OCI-LY7 (cell line): Measurements from ENCODE around the gene C10orf53. TPM values are rescaled to one million over a fixed set of nuclear protein-coding genes. Genes with fewer than 3 reads are reported as not detected.
"Not testable (repeated sequence)": the region's sequence is repeated elsewhere in the genome, so short reads cannot be mapped to it uniquely, and the experiment has no call there.

Source experiments
- BruUV-seq: library from RNA; stranded (reverse); fragments of 400-500 nt; replicated peaks from 2 replicates; lab custom pipeline; 2021; lab: Mats Ljungman, UMichigan
- CTCF ChIA-PET: fragments of 300-600 bp; sonication (Branson Sonifier 250); formaldehyde crosslinking; loops from one replicate; lab custom pipeline; 2022; ENCODE audit warnings: antibody characterized with exemption; ENCODE audit not compliant: unreplicated experiment; lab: Charles Lee
- POLR2A ChIA-PET: fragments of 300-600 bp; sonication (Branson Sonifier 250); formaldehyde crosslinking; loops from one replicate; lab custom pipeline; 2022; ENCODE audit warnings: antibody characterized with exemption; lab: Charles Lee
- DNase-seq: peaks from one replicate; pipeline ENCODE4 v3.0.0-alpha.2; 2015; ENCODE audit warnings: low spot score
- H2AFZ ChIP-seq: fragments of 200-600 bp; sonication (generic), shearing (Covaris generic); 2 replicates; pipeline ENCODE4 v1.6.1; 2014; ENCODE audit warnings: mild to moderate bottlenecking, antibody characterized with exemption, low read length, moderate library complexity
- H3K27ac ChIP-seq: fragments of 200-600 bp; sonication (generic); 2 replicates; pipeline ENCODE4 v1.5.1; 2014; ENCODE audit warnings: mixed run types, low read depth, mild to moderate bottlenecking, moderate library complexity, low read length, inconsistent platforms; ENCODE audit not compliant: poor library complexity, severe bottlenecking
- H3K36me3 ChIP-seq: fragments of 200-600 bp; sonication (generic); 2 replicates; pipeline ENCODE4 v1.6.1; 2014; ENCODE audit warnings: mild to moderate bottlenecking, antibody characterized with exemption, low read length, moderate library complexity, mixed read lengths; ENCODE audit not compliant: insufficient read depth
- H3K4me1 ChIP-seq: fragments of 200-600 bp; sonication (generic); 2 replicates; pipeline ENCODE4 v1.5.1; 2014; ENCODE audit warnings: mild to moderate bottlenecking, low read length; ENCODE audit not compliant: insufficient read depth, poor library complexity, severe bottlenecking
- H3K4me2 ChIP-seq: fragments of 200-600 bp; sonication (generic); 2 replicates; pipeline ENCODE4 v1.6.1; 2014; ENCODE audit warnings: mild to moderate bottlenecking, low read length
- H3K4me3 ChIP-seq: fragments of 200-600 bp; sonication (generic); 2 replicates; pipeline ENCODE4 v1.5.1; 2014; ENCODE audit warnings: mild to moderate bottlenecking, low read depth, low read length; ENCODE audit not compliant: poor library complexity, severe bottlenecking
- H3K79me2 ChIP-seq: fragments of 200-600 bp; sonication (generic); 2 replicates; pipeline ENCODE4 v1.6.1; 2016; ENCODE audit warnings: low read depth, mild to moderate bottlenecking, low read length, moderate library complexity, mixed read lengths; ENCODE audit not compliant: insufficient read depth
- H3K9me2 ChIP-seq: fragments of 200-600 bp; sonication (generic); 2 replicates; pipeline ENCODE4 v1.6.1; 2016; ENCODE audit warnings: mild to moderate bottlenecking, low read length, mixed read lengths; ENCODE audit not compliant: insufficient read depth
- H3K9me3 ChIP-seq: fragments of 200-600 bp; sonication (generic); 2 replicates; pipeline ENCODE4 v1.6.1; 2014; ENCODE audit warnings: mild to moderate bottlenecking, mixed run types, low read length, mixed read lengths
- H4K20me1 ChIP-seq: fragments of 200-600 bp; sonication (generic); 2 replicates; pipeline ENCODE4 v1.6.1; 2014; ENCODE audit warnings: mild to moderate bottlenecking, antibody characterized with exemption, low read length, moderate library complexity, mixed read lengths; ENCODE audit not compliant: insufficient read depth
- EZH2phosphoT487 ChIP-seq: fragments of 200-600 bp; sonication (generic); IDR thresholded peaks from 2 replicates; pipeline ENCODE4 v1.6.1; 2018; ENCODE audit warnings: low read depth, borderline replicate concordance, mild to moderate bottlenecking, mixed run types, antibody characterized with exemption, low read length, moderate library complexity, mixed read lengths
- intact Hi-C: fragments of 100-400 bp; cut with micrococcal nuclease; formaldehyde crosslinking; loops from one replicate; pipeline ENCODE4 v1.10.0; 2022; ENCODE audit not compliant: unreplicated experiment
- total RNA-seq, 2 experiments: library from RNA; depleted of rRNA in 1 of 2; stranded (reverse); fragments of >200 nt in 1 of 2; shearing (Covaris generic) in 1 of 2; gene quantifications; 2 replicates each; pipeline ENCODE4 v1.2.3, GENCODE V29; 2014 to 2022
- TF ChIP-seq, protein P1 (sequence below): fragments of 200-600 bp; sonication (generic); conservative IDR thresholded peaks from 2 replicates; pipeline ENCODE4 v1.5.1; 2014; ENCODE audit warnings: mild to moderate bottlenecking, antibody characterized with exemption, low read length, moderate library complexity, mixed read lengths

C10orf53 gene
- total RNA-seq, 2 experiments from 2014 or later = not detected

DNA sequence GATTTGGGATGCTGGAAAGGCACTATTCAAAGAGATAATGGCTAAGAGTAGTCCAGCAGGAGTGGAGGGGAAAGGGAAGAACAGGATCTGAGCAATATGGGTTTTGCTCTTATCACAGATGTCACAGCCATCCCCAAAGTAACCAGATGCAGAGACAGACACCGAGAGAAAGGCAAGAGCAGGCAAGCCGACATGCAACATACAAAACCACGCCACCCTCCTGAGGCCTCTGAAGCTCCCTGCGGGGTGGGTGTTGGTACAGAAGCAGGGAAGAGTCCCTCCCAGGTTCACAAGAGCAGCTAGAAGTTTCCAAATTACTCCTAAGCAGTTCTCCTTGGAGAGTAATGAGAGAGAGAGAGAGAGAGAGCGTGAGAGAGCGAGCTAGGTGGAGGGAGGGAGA is 10.8 kb upstream of the C10orf53 start:
- TF ChIP-seq EZH2phosphoT487 = no peak
- TF ChIP-seq, protein P1, sequence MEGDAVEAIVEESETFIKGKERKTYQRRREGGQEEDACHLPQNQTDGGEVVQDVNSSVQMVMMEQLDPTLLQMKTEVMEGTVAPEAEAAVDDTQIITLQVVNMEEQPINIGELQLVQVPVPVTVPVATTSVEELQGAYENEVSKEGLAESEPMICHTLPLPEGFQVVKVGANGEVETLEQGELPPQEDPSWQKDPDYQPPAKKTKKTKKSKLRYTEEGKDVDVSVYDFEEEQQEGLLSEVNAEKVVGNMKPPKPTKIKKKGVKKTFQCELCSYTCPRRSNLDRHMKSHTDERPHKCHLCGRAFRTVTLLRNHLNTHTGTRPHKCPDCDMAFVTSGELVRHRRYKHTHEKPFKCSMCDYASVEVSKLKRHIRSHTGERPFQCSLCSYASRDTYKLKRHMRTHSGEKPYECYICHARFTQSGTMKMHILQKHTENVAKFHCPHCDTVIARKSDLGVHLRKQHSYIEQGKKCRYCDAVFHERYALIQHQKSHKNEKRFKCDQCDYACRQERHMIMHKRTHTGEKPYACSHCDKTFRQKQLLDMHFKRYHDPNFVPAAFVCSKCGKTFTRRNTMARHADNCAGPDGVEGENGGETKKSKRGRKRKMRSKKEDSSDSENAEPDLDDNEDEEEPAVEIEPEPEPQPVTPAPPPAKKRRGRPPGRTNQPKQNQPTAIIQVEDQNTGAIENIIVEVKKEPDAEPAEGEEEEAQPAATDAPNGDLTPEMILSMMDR = no peak
- no TSS peak for BruUV-seq
- H2AFZ ChIP-seq = no peak overlapping the region
- no peaks in the 10 kb centered on the region for H3K9me2 ChIP-seq
- H4K20me1 ChIP-seq = no peaks in the 10 kb centered on the region
- intact Hi-C loops = no loop called here
- H3K4me2 ChIP-seq = no peak overlapping the region
- H3K27ac ChIP-seq = no peak overlapping the region
- no peaks in the 10 kb centered on the region for H3K9me3 ChIP-seq
- POLR2A ChIA-PET = no interaction called here
- CTCF ChIA-PET = no interaction called here
- no peaks in the 10 kb centered on the region for H3K36me3 ChIP-seq
- no peaks in the 10 kb centered on the region for H3K79me2 ChIP-seq
- H3K4me3 ChIP-seq = no peak overlapping the region
- DNase-seq = no peak
- H3K4me1 ChIP-seq = no peaks in the 10 kb centered on the region

DNA sequence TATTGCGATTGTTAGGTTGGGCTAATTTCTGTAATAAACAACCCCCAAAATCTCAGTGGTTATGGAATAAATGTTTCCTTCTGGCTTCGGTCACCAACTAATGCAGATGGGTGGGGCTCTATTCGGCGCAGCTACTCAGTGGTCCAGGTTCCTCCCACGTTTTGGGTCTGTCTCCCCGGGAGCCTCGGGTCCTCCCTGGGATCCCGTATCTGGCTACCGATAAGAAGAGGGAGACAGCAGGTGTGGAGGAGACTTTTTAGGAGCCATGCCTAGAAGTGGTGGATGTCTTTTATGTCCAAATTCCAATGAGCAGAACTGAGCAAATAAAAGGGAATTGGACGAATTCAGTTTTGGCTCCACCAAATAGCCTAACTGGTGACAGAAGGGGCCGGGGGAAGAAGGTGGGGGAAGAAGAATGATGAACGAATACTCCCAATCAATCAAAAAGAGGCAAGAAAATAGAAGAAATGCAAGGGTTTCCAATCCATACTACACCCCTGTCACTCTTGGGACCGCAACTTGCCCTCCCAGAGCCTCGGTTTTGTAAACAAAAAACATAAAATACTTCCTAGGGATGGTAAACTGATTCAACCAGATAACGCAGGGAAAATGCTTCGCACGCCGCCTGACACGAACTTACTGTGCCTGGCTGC is 498 bp upstream of the C10orf53 start:
- no peak for DNase-seq
- H3K36me3 ChIP-seq = no peaks in the 10 kb centered on the region
- BruUV-seq = no TSS peak
- ChIA-PET POLR2A (no interaction called here), CTCF (no interaction called here)
- H3K27ac ChIP-seq = no peak overlapping the region
- TF ChIP-seq, protein P1 = no peak
- TF ChIP-seq EZH2phosphoT487 = no peak
- no peaks in the 10 kb centered on the region for H3K4me1 ChIP-seq
- no peak overlapping the region for H3K4me2 ChIP-seq
- no peaks in the 10 kb centered on the region for H3K9me2 ChIP-seq
- no peaks in the 10 kb centered on the region for H3K9me3 ChIP-seq
- no peak overlapping the region for H3K4me3 ChIP-seq
- intact Hi-C loops = no loop called here
- H2AFZ ChIP-seq = no peak overlapping the region
- no peaks in the 10 kb centered on the region for H4K20me1 ChIP-seq
- no peaks in the 10 kb centered on the region for H3K79me2 ChIP-seq

DNA sequence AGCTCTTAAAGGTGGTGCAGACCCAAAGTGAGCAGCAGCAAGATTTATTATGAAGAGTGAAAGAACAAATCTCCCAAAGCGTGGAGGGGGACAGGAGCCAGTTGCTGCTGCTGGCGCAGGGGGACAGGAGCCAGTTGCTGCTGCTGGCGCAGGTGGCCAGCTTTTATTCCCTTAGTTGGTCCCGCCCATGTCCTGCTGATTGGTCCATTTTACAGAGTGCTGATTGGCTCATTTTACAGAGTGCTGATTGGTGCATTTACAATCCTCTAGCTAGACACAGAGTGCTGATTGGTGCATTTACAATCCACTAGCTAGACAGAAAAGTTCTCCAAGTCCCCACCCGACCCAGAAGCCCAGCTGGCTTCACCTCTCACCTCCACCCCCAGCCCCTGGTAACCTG is 3.0 kb downstream of the C10orf53 start:
- intact Hi-C loops, H2AFZ ChIP-seq, POLR2A ChIA-PET, H3K9me2 ChIP-seq, H3K9me3 ChIP-seq, H3K27ac ChIP-seq, H3K79me2 ChIP-seq, BruUV-seq, H3K36me3 ChIP-seq, H3K4me3 ChIP-seq, H3K4me1 ChIP-seq, DNase-seq, H3K4me2 ChIP-seq, H4K20me1 ChIP-seq, CTCF ChIA-PET: not testable (repeated sequence)
